Endometrium (tissue), 2 donors: ENCODE data around the gene DPEP2.
"Not testable (repeated sequence)": the region's sequence is repeated elsewhere in the genome, so short reads cannot be mapped to it uniquely, and the experiment has no call there.

ENCODE experiments used
- FAIRE-seq: peaks from 2 replicates; lab custom pipeline; 2012; peaks lifted over from hg19 to GRCh38; lab: Jason Lieb, UNC
- donor health status: control.
- donor health status: control.

DPEP2 gene

GRCh38 chr16:67998779-67999688, at the start of gene DPEP2:
Gene DPEP2, minus strand, starts transcription at chr16:67999484. Its CDS starts 6,272 bp downstream, at chr16:67993212.
- FAIRE-seq: not testable (repeated sequence)

GRCh38 chr16:68047987-68048386, 48.7 kb upstream of the DPEP2 start:
- no peak for FAIRE-seq

- no peak for FAIRE-seq
Observed at GRCh38 chr16:68046106-68046505, 46.8 kb upstream of the DPEP2 start.

GRCh38 chr16:68041783-68042182, 42.5 kb upstream of the DPEP2 start:
- FAIRE-seq: no peak

GRCh38 chr16:68040506-68041288, 41.4 kb upstream of the DPEP2 start:
- FAIRE-seq: no peak

GRCh38 chr16:68037841-68038597, 38.7 kb upstream of the DPEP2 start:
- no peak for FAIRE-seq

GRCh38 chr16:68035227-68035626, 35.9 kb upstream of the DPEP2 start:
- no peak for FAIRE-seq

GRCh38 chr16:68033101-68033500, 33.8 kb upstream of the DPEP2 start:
- FAIRE-seq: no peak

- no peak for FAIRE-seq
Observed at GRCh38 chr16:68031951-68032350, 32.7 kb upstream of the DPEP2 start.

- FAIRE-seq: not testable (repeated sequence)
Observed at GRCh38 chr16:68030108-68030507, 30.8 kb upstream of the DPEP2 start.

- FAIRE-seq: no peak
Observed at GRCh38 chr16:68028996-68029395, 29.7 kb upstream of the DPEP2 start.

- FAIRE-seq: no peak
Observed at GRCh38 chr16:68022728-68023537, 23.6 kb upstream of the DPEP2 start, which contains the start of the genes DDX28 and DUS2. Gene DDX28, minus strand, starts transcription at chr16:68023232. Its CDS starts 30 bp downstream, at chr16:68023202. Gene DUS2, plus strand, starts transcription at chr16:68023284. Its CDS starts 14,740 bp downstream, at chr16:68038024.

GRCh38 chr16:68022278-68022727, 23.0 kb upstream of the DPEP2 start:
- FAIRE-seq: no peak

- FAIRE-seq: no peak
Observed at GRCh38 chr16:68021490-68021889, 22.2 kb upstream of the DPEP2 start.

- FAIRE-seq: no peak
Observed at GRCh38 chr16:68019167-68019680, 19.9 kb upstream of the DPEP2 start.

- FAIRE-seq: no peak
Observed at GRCh38 chr16:68015681-68016080, 16.4 kb upstream of the DPEP2 start, which contains the start of gene DPEP2NB. Gene DPEP2NB, minus strand, starts transcription at chr16:68015911. Its CDS starts 141 bp downstream, at chr16:68015770.

GRCh38 chr16:68013440-68013839, 14.2 kb upstream of the DPEP2 start:
- no peak for FAIRE-seq

GRCh38 chr16:68009872-68010271, 10.6 kb upstream of the DPEP2 start:
- FAIRE-seq: not testable (repeated sequence)

GRCh38 chr16:68009157-68009735, 10.0 kb upstream of the DPEP2 start:
- no peak for FAIRE-seq

GRCh38 chr16:68005786-68006286, 6.6 kb upstream of the DPEP2 start:
- no peak for FAIRE-seq
